Sciatic nerve (tissue), 2 donors: ENCODE results near the gene CSGALNACT2. TPM values are rescaled to one million over a fixed set of nuclear protein-coding genes. Genes with fewer than 3 reads are reported as not detected.
A peak's percentile ranks its signal among the peaks of the same experiment; 100 is the strongest.

ENCODE experiments used
- ATAC-seq: fragments of 200-7000 bp; cut with Tn5 transposase; one replicate; pipeline ENCODE4 v1.9.1; 2020; ENCODE audit warnings: mild to moderate bottlenecking, moderate library complexity
- DNase-seq: peaks from one replicate; pipeline ENCODE4 v3.0.0-alpha.2; 2020; ENCODE audit warnings: low spot score
- intact Hi-C: fragments of 100-400 bp; cut with DNase I; formaldehyde crosslinking; loops from one replicate; pipeline ENCODE4 v1.14.2; 2022
- total RNA-seq: library from RNA; stranded (reverse); fragmentation: NEBNext Ultra II Directional; extraction: Animal tissue kit (Norgen Biotek cat#: 25700); gene quantifications from one replicate; pipeline ENCODE4 v1.2.1, GENCODE V29; 2021
- donor health status: DM: no; HTN: no; CAD: no.
- donor health status: DM: no; HTN: no; CAD: no.

The CSGALNACT2 gene
- total RNA-seq, 1 donor from 2014 or later: 31.5 TPM

- ATAC-seq (no peak), DNase-seq (no peak)
- intact Hi-C loops: no loop called here
These were observed 58.1 kb downstream of the CSGALNACT2 start for GRCh38 chr10:43196131-43196980.

- intact Hi-C loops: no loop called here
- ATAC-seq: no peak
- DNase-seq: peak; percentile 53
These were observed 59.0 kb downstream of the CSGALNACT2 start for GRCh38 chr10:43196981-43197833.

- no peak for ATAC-seq
- intact Hi-C loops: no loop called here
- peak; percentile 54 for DNase-seq
These were observed 59.8 kb downstream of the CSGALNACT2 start for GRCh38 chr10:43197834-43198681.

- ATAC-seq (no peak), DNase-seq (peak; percentile 49)
- intact Hi-C loops: no loop called here
These were observed 60.4 kb downstream of the CSGALNACT2 start for GRCh38 chr10:43198682-43199005.

GRCh38 chr10:43199088-43199683 lies 60.9 kb downstream of the CSGALNACT2 start:
- no peak for DNase-seq
- no peak for ATAC-seq
- intact Hi-C loops: no loop called here

GRCh38 chr10:43199684-43200537 lies 61.7 kb downstream of the CSGALNACT2 start:
- DNase-seq (peak; percentile 51), ATAC-seq (no peak)
- intact Hi-C loops: no loop called here

GRCh38 chr10:43200538-43201390 lies 62.5 kb downstream of the CSGALNACT2 start:
- intact Hi-C loops: no loop called here
- ATAC-seq: no peak
- no peak for DNase-seq

- DNase-seq: peak; percentile 63
- ATAC-seq: no peak
- intact Hi-C loops: no loop called here
These were observed 63.4 kb downstream of the CSGALNACT2 start for GRCh38 chr10:43201545-43202131.

GRCh38 chr10:43202224-43202656 lies 64.0 kb downstream of the CSGALNACT2 start:
- DNase-seq (peak; percentile 68), ATAC-seq (peak; percentile 44)
- intact Hi-C loops: no loop called here

GRCh38 chr10:43202657-43203447 lies 64.6 kb downstream of the CSGALNACT2 start:
- ATAC-seq (peak; percentile 66), DNase-seq (peak; percentile 84)
- intact Hi-C loops: no loop called here

- intact Hi-C loops: no loop called here
- DNase-seq (peak; percentile 75), ATAC-seq (peak; percentile 67)
These were observed 65.3 kb downstream of the CSGALNACT2 start for GRCh38 chr10:43203448-43204041.

GRCh38 chr10:43204042-43204942 lies 66.0 kb downstream of the CSGALNACT2 start:
- intact Hi-C loops: no loop called here
- no peak for ATAC-seq
- DNase-seq: peak; percentile 59

- intact Hi-C loops: no loop called here
- peak; percentile 69 for DNase-seq
- ATAC-seq: peak; percentile 27
These were observed 66.9 kb downstream of the CSGALNACT2 start for GRCh38 chr10:43204943-43205671.
